Medulla oblongata (tissue), 1 donor: Measurements from ENCODE around the gene NPHP3.

Experiments
- DNase-seq: peaks from one replicate; pipeline ENCODE4 v3.0.0-alpha.2; 2015; ENCODE audit errors: extremely low spot score

NPHP3 gene

GRCh38 chr3:132690040-132690439 lies 32.2 kb downstream of the NPHP3 start:
- DNase-seq: no peak

GRCh38 chr3:132682201-132682600 lies 40.0 kb downstream of the NPHP3 start:
- no peak for DNase-seq

- DNase-seq: no peak
Measured at GRCh38 chr3:132681421-132681820, 40.8 kb downstream of the NPHP3 start.

- no peak for DNase-seq
Measured at GRCh38 chr3:132679911-132680310, 42.3 kb downstream of the NPHP3 start.

GRCh38 chr3:132675408-132675807 lies 46.8 kb downstream of the NPHP3 start:
- no peak for DNase-seq

- no peak for DNase-seq
Measured at GRCh38 chr3:132669256-132669777, 52.9 kb downstream of the NPHP3 start.

GRCh38 chr3:132665230-132665745 lies 56.9 kb downstream of the NPHP3 start:
- DNase-seq: no peak

GRCh38 chr3:132662212-132662611 lies 60.0 kb downstream of the NPHP3 start:
- no peak for DNase-seq

- peak; percentile 6 for DNase-seq
Measured at GRCh38 chr3:132661101-132661500, 61.1 kb downstream of the NPHP3 start.

- DNase-seq: peak; percentile 46
Measured at GRCh38 chr3:132660811-132661070, 61.5 kb downstream of the NPHP3 start.

GRCh38 chr3:132660052-132660810 lies 62.0 kb downstream of the NPHP3 start, which contains the start of gene UBA5:
Gene UBA5, plus strand, starts transcription at chr3:132660329. Its CDS starts 209 bp downstream, at chr3:132660538.
- peak; percentile 65 for DNase-seq

GRCh38 chr3:132659365-132660051 lies 62.7 kb downstream of the NPHP3 start, which contains the start of gene ACAD11:
Gene ACAD11, minus strand, starts transcription at chr3:132659809. Its CDS starts 58 bp downstream, at chr3:132659751.
- DNase-seq: peak; percentile 87

- peak; percentile 26 for DNase-seq
Measured at GRCh38 chr3:132659000-132659364, 63.2 kb downstream of the NPHP3 start.

GRCh38 chr3:132657869-132658747 lies 64.1 kb downstream of the NPHP3 start:
- DNase-seq: no peak

GRCh38 chr3:132655471-132655870 lies 66.7 kb downstream of the NPHP3 start:
- no peak for DNase-seq

GRCh38 chr3:132654721-132655120 lies 67.5 kb downstream of the NPHP3 start:
- DNase-seq: no peak

- DNase-seq: no peak
Measured at GRCh38 chr3:132654190-132654589, 68.0 kb downstream of the NPHP3 start.

- DNase-seq: no peak
Measured at GRCh38 chr3:132652640-132653270, 69.5 kb downstream of the NPHP3 start.

- DNase-seq: no peak
Measured at GRCh38 chr3:132650153-132650552, 72.1 kb downstream of the NPHP3 start.

- no peak for DNase-seq
Measured at GRCh38 chr3:132645058-132645457, 77.2 kb downstream of the NPHP3 start.

- no peak for DNase-seq
Measured at GRCh38 chr3:132643366-132643765, 78.8 kb downstream of the NPHP3 start.

GRCh38 chr3:132642539-132642847 lies 79.7 kb downstream of the NPHP3 start:
- DNase-seq: no peak
